Astrocyte of the hippocampus (primary cell): Measurements from ENCODE around the gene CHST3.
A peak's percentile ranks its signal among the peaks of the same experiment; 100 is the strongest.

ENCODE experiments used
- DNase-seq: peaks from one replicate; pipeline ENCODE4 v3.0.0; 2011; ENCODE audit warnings: low read depth, low spot score

CHST3 gene

DNA sequence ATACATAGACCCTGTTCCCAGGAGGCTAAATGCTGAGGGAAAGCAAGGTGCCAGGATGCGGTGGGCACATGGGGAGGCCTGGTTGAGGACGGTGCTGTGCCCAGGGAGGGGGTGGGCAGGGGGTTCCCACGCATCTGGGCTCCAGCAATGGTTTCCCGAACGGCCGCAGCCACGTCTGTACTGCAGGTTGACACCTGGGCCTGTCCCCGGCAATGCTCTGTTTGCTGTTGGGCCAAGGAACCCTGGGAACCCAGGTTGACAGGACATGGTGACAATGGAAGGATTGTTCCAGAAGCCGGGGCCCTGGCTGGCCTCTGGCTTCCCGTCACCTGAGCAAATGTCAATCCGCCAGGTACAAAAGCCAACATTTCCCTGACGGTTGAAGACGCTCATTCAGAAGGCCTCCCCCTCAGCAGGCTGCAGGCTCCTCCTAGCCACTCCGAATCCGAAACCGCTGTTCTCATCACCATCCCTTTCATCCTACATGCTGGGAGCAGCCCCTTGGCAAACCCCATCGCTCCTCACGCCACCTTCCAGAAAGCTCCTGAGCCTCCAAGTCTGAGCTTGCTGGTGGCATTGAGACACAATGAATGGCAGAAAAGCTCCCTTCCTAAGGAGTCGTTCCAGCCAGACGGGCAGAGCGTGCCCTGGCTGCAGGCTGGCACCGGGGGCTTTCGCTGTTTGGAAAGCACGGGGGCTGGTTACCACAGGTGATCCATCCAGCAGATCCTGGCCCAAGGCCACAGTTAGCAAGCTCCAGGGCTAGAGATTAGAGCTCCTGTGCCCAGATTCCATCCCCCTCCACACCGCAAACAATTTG is 92.9 kb downstream of the CHST3 start:
- no peak for DNase-seq

DNA sequence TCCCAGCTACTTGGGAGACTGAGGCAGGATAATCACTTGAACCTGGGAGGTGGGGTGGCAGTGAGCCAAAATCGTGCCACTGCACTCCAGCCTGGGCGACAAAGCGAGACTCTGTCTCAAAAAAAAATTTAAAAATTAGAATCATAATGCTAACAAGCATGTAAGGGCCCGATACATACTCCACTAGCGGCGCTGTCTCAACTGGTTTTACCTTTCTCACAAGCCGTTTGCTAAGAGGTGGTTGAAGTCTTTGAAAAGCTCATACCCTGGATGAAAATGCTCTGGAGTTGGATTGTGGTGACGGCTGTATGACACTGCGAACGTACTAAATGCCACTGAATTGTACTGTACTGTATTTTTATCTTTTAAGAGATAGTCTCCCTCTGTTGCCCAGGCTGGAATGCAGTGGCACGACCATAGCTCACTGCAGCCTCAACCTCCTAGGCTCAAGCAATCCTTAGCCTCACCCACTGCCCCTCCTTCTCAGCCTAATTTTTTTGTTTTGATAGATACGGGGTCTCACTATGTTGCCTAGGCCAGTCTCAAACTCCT is 94.2 kb downstream of the CHST3 start:
- DNase-seq, result no peak

DNA sequence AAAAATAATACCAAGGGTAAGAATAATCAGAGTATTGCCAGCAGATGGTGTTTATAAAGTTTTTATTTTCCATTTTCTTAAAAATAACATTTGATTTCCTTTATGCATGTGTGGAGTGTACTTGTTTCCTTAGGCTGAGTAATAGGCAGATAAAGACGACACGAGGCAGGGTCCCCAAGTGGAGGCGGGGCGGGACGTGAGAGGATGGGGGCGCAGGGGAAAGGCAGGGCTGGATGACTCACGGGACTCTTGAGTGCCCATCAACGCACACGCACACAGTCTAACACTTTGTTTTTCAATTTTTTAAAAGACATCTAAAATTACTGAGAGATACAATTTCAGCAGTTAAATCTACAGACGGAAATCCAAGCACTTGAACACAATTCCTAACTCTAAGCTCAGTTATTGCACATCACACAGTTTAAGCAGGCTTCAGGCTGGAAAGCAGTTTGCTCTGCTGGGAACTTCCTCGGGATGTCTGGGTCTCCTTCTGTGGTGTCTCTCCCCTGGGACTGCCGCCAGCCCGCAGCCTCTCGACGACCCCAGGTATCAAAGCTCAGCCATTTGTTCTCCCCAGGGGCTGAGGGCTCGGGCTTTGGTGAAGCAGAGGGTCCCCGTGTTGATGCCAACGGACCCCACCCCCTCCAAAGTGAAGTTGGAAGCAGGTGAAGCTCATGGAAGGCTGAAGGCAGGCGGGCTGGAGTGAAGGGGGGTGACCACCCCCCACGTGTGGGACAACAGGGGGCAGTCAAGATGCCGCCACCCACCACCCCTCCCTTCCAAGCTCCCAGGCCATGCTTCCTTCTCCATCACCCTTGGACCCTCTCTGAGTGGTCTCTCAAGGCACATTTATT is 95.0 kb downstream of the CHST3 start:
- DNase-seq, result no peak

DNA sequence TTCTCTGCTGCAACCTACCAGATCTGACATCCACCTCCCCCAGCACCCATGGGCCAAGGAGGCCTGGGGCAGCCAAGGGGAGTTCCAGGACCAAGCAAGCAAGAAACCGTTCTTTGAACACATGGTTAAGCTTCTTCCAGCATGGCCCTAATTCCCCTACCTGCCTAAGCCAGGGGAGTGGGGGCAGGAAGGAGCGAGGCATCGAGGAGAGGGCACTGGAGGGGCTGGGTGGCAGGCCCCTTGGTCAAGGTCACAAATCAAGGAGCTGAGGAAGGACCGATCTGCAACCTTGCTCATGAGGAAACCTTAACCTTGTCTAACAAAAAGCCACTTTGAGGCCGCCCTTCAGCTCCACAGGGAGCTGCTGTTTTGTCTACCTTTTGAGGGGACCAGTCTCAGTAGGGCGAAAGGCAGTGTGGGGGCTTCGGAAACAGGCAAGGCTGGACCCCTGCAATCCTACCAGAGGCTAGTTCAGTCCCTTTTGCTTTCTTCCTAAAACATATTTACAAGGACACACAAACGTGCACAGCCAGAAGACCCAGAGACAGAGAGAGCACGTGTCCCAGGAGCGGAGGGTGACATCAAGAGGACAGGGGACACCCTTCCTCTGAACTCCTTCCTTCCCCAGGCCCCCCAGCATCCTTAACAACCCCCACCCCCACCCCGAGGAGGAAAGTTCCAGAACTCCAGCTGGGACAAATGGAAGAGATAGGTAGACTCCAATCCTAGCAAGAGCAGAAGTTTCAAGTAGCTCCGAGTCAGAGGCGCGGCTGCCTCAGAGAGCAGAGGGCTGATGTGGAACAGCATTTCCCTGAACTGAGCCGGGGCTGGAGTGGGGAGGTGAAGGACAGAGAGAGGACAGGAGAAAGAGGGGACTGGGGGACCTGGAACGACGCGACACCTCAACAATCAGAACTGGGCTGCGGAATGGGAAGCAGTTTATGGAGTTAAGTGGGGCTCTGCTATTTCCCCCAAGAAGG is 95.9 kb downstream of the CHST3 start:
- no peak for DNase-seq

DNA sequence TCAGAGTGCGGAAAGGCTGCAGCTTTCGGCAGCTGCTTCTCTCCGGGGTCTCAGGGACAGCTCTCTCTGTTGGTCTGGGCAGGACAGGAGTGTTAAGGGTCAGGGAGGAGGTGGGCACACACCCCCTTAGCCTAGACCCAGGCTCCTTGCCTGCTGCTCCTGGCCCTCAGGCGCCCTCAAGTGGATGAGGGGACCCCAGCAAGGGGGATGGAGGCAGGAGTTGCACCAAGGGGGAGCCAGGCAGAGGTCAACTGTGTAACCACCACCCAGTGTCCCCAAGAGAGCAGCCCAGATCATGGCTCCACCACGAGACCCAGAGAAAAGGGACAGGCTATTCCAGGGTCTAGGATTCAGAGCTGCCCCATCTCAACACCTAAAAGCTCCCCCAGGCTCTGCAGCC is 97.3 kb downstream of the CHST3 start:
- DNase-seq, result no peak

DNA sequence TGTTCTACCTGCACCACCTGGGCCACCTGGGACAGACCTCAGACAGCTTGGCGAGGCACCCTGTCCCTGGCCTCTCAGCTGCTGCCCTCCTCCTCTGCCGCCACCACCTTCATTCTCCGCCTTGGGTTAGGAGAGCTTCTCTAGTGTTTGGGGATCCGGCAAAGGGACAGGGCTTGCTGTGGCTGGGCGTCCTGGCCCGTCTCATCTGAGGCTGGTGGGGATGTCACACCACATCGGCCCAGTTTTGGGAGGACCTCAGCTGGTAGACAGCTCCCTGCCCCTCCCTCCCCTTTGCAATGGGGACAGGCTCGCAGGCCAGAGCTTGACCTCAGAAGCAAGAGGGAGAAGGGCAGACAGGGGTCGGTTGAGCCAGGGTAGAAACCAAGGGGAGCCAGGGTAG is 97.7 kb downstream of the CHST3 start:
- DNase-seq, result no peak

DNA sequence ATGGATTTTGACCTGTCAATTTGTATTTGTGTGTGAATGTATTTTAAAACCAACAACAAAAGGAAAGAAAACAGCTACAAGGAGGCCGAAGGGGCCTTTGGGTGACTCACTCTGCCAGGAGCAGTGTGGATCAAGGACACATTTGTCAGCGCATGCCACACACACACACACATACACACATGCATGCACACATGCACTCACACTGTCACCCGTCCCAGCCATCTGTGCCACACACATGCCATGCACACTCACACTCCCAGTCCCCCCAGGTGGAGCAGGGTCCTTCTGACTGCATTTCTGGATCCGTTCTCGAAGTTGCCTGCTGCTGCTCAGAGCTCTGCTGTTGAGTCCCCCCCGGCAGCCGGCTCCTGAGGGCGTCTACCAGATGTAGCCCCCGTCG is 98.2 kb downstream of the CHST3 start:
- DNase-seq, result peak; percentile 44
